Fibroblast of lung (primary cell): ENCODE measurements around the gene FBXO31.

Experiments used
- EZH2 ChIP-seq: IDR thresholded peaks from 2 replicates; pipeline ENCODE4 v1.5.1; 2012; ENCODE audit warnings: low read length, control low read depth, mild to moderate bottlenecking; ENCODE audit errors: missing control alignments
- TF ChIP-seq, protein P1 (sequence below), 2 donors: IDR thresholded peaks in 1 of 2; conservative IDR thresholded peaks in 1 of 2; 1 replicate in 1 of 2; 2 replicates in 1 of 2; pipeline ENCODE4 v1.5.1; 2011 to 2012; ENCODE audit warnings: low read length in 2 of 2, control low read depth in 1 of 2, inconsistent platforms in 1 of 2, low read depth in 1 of 2, mild to moderate bottlenecking in 1 of 2

DNA sequence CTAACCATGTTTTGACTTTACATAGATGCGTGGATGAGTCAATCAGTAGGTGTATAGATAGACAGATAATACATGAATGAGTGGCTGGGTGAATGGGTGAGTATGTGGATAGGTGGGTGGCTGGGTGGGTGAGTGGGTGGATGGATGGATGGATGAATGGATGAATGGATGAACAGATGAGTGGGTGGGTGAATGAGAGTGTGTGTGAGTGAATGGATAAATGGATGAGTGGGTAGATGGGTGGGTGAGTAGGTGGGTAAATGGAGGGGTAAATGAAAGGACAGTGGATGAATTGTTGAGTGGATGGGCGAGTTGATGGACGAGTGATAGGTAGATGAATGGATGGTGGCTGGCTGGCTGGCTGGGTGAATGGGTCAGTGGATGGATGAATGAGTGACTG, 89.6 kb downstream of the FBXO31 start:
- TF ChIP-seq, protein P1, sequence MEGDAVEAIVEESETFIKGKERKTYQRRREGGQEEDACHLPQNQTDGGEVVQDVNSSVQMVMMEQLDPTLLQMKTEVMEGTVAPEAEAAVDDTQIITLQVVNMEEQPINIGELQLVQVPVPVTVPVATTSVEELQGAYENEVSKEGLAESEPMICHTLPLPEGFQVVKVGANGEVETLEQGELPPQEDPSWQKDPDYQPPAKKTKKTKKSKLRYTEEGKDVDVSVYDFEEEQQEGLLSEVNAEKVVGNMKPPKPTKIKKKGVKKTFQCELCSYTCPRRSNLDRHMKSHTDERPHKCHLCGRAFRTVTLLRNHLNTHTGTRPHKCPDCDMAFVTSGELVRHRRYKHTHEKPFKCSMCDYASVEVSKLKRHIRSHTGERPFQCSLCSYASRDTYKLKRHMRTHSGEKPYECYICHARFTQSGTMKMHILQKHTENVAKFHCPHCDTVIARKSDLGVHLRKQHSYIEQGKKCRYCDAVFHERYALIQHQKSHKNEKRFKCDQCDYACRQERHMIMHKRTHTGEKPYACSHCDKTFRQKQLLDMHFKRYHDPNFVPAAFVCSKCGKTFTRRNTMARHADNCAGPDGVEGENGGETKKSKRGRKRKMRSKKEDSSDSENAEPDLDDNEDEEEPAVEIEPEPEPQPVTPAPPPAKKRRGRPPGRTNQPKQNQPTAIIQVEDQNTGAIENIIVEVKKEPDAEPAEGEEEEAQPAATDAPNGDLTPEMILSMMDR (conservative IDR thresholded peaks at IDR 0.05 in 1 of 2, IDR thresholded peaks at IDR 0.05 in 1 of 2; ENCODE audit: low read depth in 1 of 2, low read length in 2 of 2): no peak
- TF ChIP-seq EZH2: no peak
